K562 (cell line): ENCODE data around the gene TACR2. TPM values are rescaled to one million over a fixed set of nuclear protein-coding genes. Genes with fewer than 3 reads are reported as not detected.
A peak's percentile ranks its signal among the peaks of the same experiment; 100 is the strongest.

ENCODE experiments used
- E2F6 ChIP-seq, 2 experiments: IDR thresholded peaks; 2 replicates each; pipeline ENCODE4 v1.6.1; 2011; ENCODE audit warnings: borderline replicate concordance in 1 of 2, control low read depth in 1 of 2, low read depth in 1 of 2, low read length in 1 of 2, mild to moderate bottlenecking in 1 of 2, mixed read lengths in 1 of 2, moderate library complexity in 1 of 2; ENCODE audit not compliant: insufficient read depth in 1 of 2, insufficient read length in 1 of 2, poor library complexity in 1 of 2, severe bottlenecking in 1 of 2; ENCODE audit errors: extremely low read depth in 1 of 2
- MGA ChIP-seq: fragments of 450-650 bp; IDR thresholded peaks from 2 replicates; pipeline ENCODE4 v1.6.1; 2016; ENCODE audit warnings: mild to moderate bottlenecking, moderate library complexity
- MXD1 ChIP-seq: fragments of 250-450 bp; sonication (Bioruptor Pico); IDR thresholded peaks from 2 replicates; pipeline ENCODE4 v1.8.0; 2021; ENCODE audit warnings: borderline replicate concordance, mild to moderate bottlenecking, moderate library complexity; ENCODE audit not compliant: poor library complexity, severe bottlenecking
- RFX1 ChIP-seq: fragments of 450-650 bp; IDR thresholded peaks from 2 replicates; pipeline ENCODE4 v1.6.1; 2016; ENCODE audit warnings: mild to moderate bottlenecking, moderate library complexity
- TRIM25 ChIP-seq: fragments of 450-650 bp; IDR thresholded peaks from 2 replicates; pipeline ENCODE4 v1.7.0; 2016; ENCODE audit warnings: borderline replicate concordance
- ZBTB33 ChIP-seq: sonication (generic); formaldehyde crosslinking; IDR thresholded peaks from 2 replicates; pipeline ENCODE4 v1.8.1; 2023; ENCODE audit warnings: mild to moderate bottlenecking, missing genetic modification reagents
- ZNF561 ChIP-seq: fragments of 450-650 bp; formaldehyde crosslinking; conservative IDR thresholded peaks from 2 replicates; pipeline ENCODE4 v1.4.0; 2020; ENCODE audit warnings: mild to moderate bottlenecking, moderate library complexity
- polyA plus RNA-seq, 8 experiments: library from polyadenylated mRNA; depleted of rRNA in 4 of 8; stranded (reverse) in 5 of 8; unstranded in 3 of 8; fragments of >200 nt; fragmentation: Nextera tagmentation in 2 of 8; fragmentation: Illumina TruSeq in 1 of 8; extraction: Ambion mirVana in 2 of 8; extraction: Trizol in 1 of 8; gene quantifications; 2 replicates each; pipeline versions ENCODE4 v1.2.1 to v1.2.3, GENCODE V29; 2011 to 2014; ENCODE audit warnings: inconsistent platforms in 1 of 8, missing spikeins in 1 of 8
- total RNA-seq, 7 experiments: library from RNA; depleted of rRNA in 6 of 7; stranded (reverse); fragments of >200 nt in 6 of 7; fragmentation: Illumina TruSeq in 2 of 7; extraction: Trizol in 2 of 7; gene quantifications; 2 replicates each; pipeline versions ENCODE4 v1.2.1 to v1.2.3, GENCODE V29; 2011 to 2021; ENCODE audit warnings: low replicate concordance in 1 of 7

The TACR2 gene
- total and polyA plus RNA-seq, 9 of the 15 experiments (the other 6 are each of a cell fraction or from before 2014, with no cell fraction given) = not detected

GRCh38 chr10:69409968-69410367, 6.8 kb downstream of the TACR2 start (continued):
- TF ChIP-seq ZBTB33 (no peak), TRIM25 (no peak), RFX1 (no peak), E2F6 (IDR thresholded peaks at IDR 0.05; ENCODE audit: borderline replicate concordance in 1 of 2, extremely low read depth in 1 of 2, insufficient read depth in 1 of 2, insufficient read length in 1 of 2, low read depth in 1 of 2, low read length in 1 of 2, poor library complexity in 1 of 2, severe bottlenecking in 1 of 2) (peak in 1 of 2 experiments; percentile 54), ZNF561 (CRISPR knock-in tag) (no peak), MXD1 (CRISPR knock-in tag) (no peak), MGA (peak; percentile 7; the same call in 1 of the 2 replicates)
